WTC11 (cell line): ENCODE results near the gene ZNF506. TPM values are rescaled to one million over a fixed set of nuclear protein-coding genes. Genes with fewer than 3 reads are reported as not detected.

ENCODE experiments used
- ATAC-seq: fragments of 200-7000 bp; cut with Tn5 transposase; 2 replicates; pipeline ENCODE4 v1.10.0; 2021; ENCODE audit warnings: mild to moderate bottlenecking, moderate library complexity
- CTCF ChIA-PET: fragments of 300-600 bp; sonication (Branson Sonifier 250); formaldehyde crosslinking; loops from one replicate; lab custom pipeline; 2021; ENCODE audit warnings: antibody characterized with exemption; lab: Charles Lee
- POLR2A ChIA-PET: fragments of 350-600 bp; sonication (Branson Sonifier 250); formaldehyde crosslinking; loops from one replicate; lab custom pipeline; 2021; ENCODE audit warnings: antibody characterized with exemption; lab: Charles Lee
- DNase-seq: peaks from one replicate; pipeline ENCODE4 v3.0.0; 2021; ENCODE audit warnings: low spot score
- H3K27ac Mint-ChIP-seq: 2 replicates; pipeline ENCODE4 v1.8.0; 2021; ENCODE audit warnings: mixed read lengths
- H3K27me3 Mint-ChIP-seq: 2 replicates; pipeline ENCODE4 v1.8.0; 2021; ENCODE audit warnings: low read depth, mild to moderate bottlenecking, moderate library complexity, mixed read lengths
- H3K36me3 Mint-ChIP-seq: 2 replicates; pipeline ENCODE4 v1.8.0; 2021; ENCODE audit warnings: mixed read lengths
- H3K4me1 Mint-ChIP-seq: 2 replicates; pipeline ENCODE4 v1.8.0; 2022; ENCODE audit warnings: mixed read lengths
- H3K4me3 Mint-ChIP-seq: 2 replicates; pipeline ENCODE4 v1.8.0; 2021; ENCODE audit warnings: mild to moderate bottlenecking, moderate library complexity, mixed read lengths
- H3K9me3 Mint-ChIP-seq: 2 replicates; pipeline ENCODE4 v1.8.0; 2021; ENCODE audit warnings: mixed read lengths
- ARID4B ChIP-seq: sonication (generic); formaldehyde crosslinking; IDR thresholded peaks from 2 replicates; pipeline ENCODE4 v1.8.0; 2023; ENCODE audit warnings: missing genetic modification reagents, mild to moderate bottlenecking, borderline replicate concordance
- ATF3 ChIP-seq: sonication (generic); formaldehyde crosslinking; conservative IDR thresholded peaks from 2 replicates; pipeline ENCODE4 v1.8.1; 2022; ENCODE audit warnings: mild to moderate bottlenecking, missing genetic modification reagents
- E2F1 ChIP-seq: sonication (generic); formaldehyde crosslinking; IDR thresholded peaks from 2 replicates; pipeline ENCODE4 v1.8.0; 2022; ENCODE audit warnings: mild to moderate bottlenecking, missing genetic modification reagents
- E2F4 ChIP-seq: sonication (generic); formaldehyde crosslinking; IDR thresholded peaks from 2 replicates; pipeline ENCODE4 v1.8.1; 2022; ENCODE audit warnings: low read depth, mild to moderate bottlenecking, moderate library complexity, missing genetic modification reagents, borderline replicate concordance
- ELF4 ChIP-seq: sonication (generic); formaldehyde crosslinking; IDR thresholded peaks from 2 replicates; pipeline ENCODE4 v1.8.1; 2022; ENCODE audit warnings: low read depth, mild to moderate bottlenecking, moderate library complexity, missing genetic modification reagents
- ERG ChIP-seq: fragments of 250-450 bp; sonication (Bioruptor Pico); IDR thresholded peaks from 2 replicates; pipeline ENCODE4 v1.8.0; 2021; ENCODE audit warnings: mild to moderate bottlenecking
- ETV6 ChIP-seq: sonication (generic); formaldehyde crosslinking; IDR thresholded peaks from 2 replicates; pipeline ENCODE4 v1.8.1; 2022; ENCODE audit warnings: mild to moderate bottlenecking, missing genetic modification reagents
- FOXJ3 ChIP-seq: sonication (generic); formaldehyde crosslinking; IDR thresholded peaks from 2 replicates; pipeline ENCODE4 v1.9.0; 2021; ENCODE audit warnings: missing genetic modification reagents, mild to moderate bottlenecking, borderline replicate concordance
- GTF2I ChIP-seq: fragments of 250-450 bp; sonication (Bioruptor Pico); conservative IDR thresholded peaks from 2 replicates; pipeline ENCODE4 v1.4.0; 2021; ENCODE audit warnings: mild to moderate bottlenecking
- HMGA2 ChIP-seq: fragments of 250-450 bp; sonication (Bioruptor Pico); IDR thresholded peaks from 2 replicates; pipeline ENCODE4 v1.4.0; 2021; ENCODE audit warnings: mild to moderate bottlenecking, moderate library complexity
- MAX ChIP-seq: sonication (generic); formaldehyde crosslinking; IDR thresholded peaks from 2 replicates; pipeline ENCODE4 v1.8.0; 2022; ENCODE audit warnings: mild to moderate bottlenecking, missing genetic modification reagents
- NFATC4 ChIP-seq: fragments of 250-450 bp; sonication (Bioruptor Pico); IDR thresholded peaks from 2 replicates; pipeline ENCODE4 v1.9.0; 2021; ENCODE audit warnings: mild to moderate bottlenecking
- NFYB ChIP-seq: sonication (generic); formaldehyde crosslinking; conservative IDR thresholded peaks from 2 replicates; pipeline ENCODE4 v1.8.0; 2022; ENCODE audit warnings: low read depth, missing genetic modification reagents
- PREB ChIP-seq: sonication (generic); formaldehyde crosslinking; IDR thresholded peaks from 2 replicates; pipeline ENCODE4 v1.8.1; 2022; ENCODE audit warnings: mild to moderate bottlenecking, missing genetic modification reagents, moderate library complexity, borderline replicate concordance
- RELA ChIP-seq: sonication (generic); formaldehyde crosslinking; IDR thresholded peaks from 2 replicates; pipeline ENCODE4 v1.8.1; 2022; ENCODE audit warnings: missing genetic modification reagents, mild to moderate bottlenecking, borderline replicate concordance
- ZNF512 ChIP-seq: sonication (generic); formaldehyde crosslinking; IDR thresholded peaks from 2 replicates; pipeline ENCODE4 v1.8.1; 2022; ENCODE audit warnings: missing genetic modification reagents, borderline replicate concordance
- ZNF532 ChIP-seq: fragments of 250-450 bp; sonication (Bioruptor Pico); IDR thresholded peaks from 2 replicates; pipeline ENCODE4 v1.9.0; 2021; ENCODE audit warnings: mild to moderate bottlenecking, borderline replicate concordance
- ZNF671 ChIP-seq: fragments of 250-450 bp; sonication (Bioruptor Pico); IDR thresholded peaks from 2 replicates; pipeline ENCODE4 v1.8.0; 2021; ENCODE audit warnings: mild to moderate bottlenecking
- total RNA-seq: library from RNA; stranded (reverse); gene quantifications from 3 replicates; pipeline ENCODE4 v1.2.3, GENCODE V29; 2021

ZNF506 gene
- total RNA-seq, 1 experiment from 2014 or later, result 20.8 TPM

GRCh38 chr19:19776206-19777008, 45.1 kb downstream of the ZNF506 start:
- ChIA-PET CTCF (interaction anchor here (0.6 to 1.8 kb wide), 14 partner anchors 10 to 224 kb away, joined by 3 to 12 read pairs (median 6); partner anchors contain the start of genes ZNF101, ZNF14 and ZNF506), POLR2A (interaction anchor here (0.6 to 2.5 kb wide), 15 partner anchors 13 to 180 kb away, joined by 3 to 22 read pairs (median 6); partner anchors contain the start of genes ZNF14, ZNF253, ZNF506 and ZNF93)
- DNase-seq (peak; percentile 99), ATAC-seq (peak; percentile 96)
- H3K4me1 Mint-ChIP-seq, result peaks cover 25% of the 10 kb centered on the region
- peak overlapping the region; percentile 95 for H3K27ac Mint-ChIP-seq
- peak overlapping the region; percentile 98 for H3K4me3 Mint-ChIP-seq
- H3K36me3 Mint-ChIP-seq, result peaks cover 15% of the 10 kb centered on the region
- H3K9me3 Mint-ChIP-seq, result no peaks in the 10 kb centered on the region
- H3K27me3 Mint-ChIP-seq, result no peaks in the 10 kb centered on the region
- TF ChIP-seq NFYB (no peak), E2F4 (CRISPR knock-in tag) (no peak), ATF3 (CRISPR knock-in tag) (no peak), ZNF512 (CRISPR knock-in tag) (no peak), ETV6 (peak; percentile 66; the same call in 1 of the 2 replicates), E2F1 (CRISPR knock-in tag) (no peak), ZNF671 (no peak), FOXJ3 (CRISPR knock-in tag) (no peak), HMGA2 (no peak), NFATC4 (CRISPR knock-in tag) (no peak), ELF4 (no peak), PREB (CRISPR knock-in tag) (no peak), GTF2I (CRISPR knock-in tag) (no peak), ERG (CRISPR knock-in tag) (no peak), ZNF532 (CRISPR knock-in tag) (no peak), ARID4B (CRISPR knock-in tag) (peak; percentile 13; the same call in 1 of the 2 replicates), MAX (CRISPR knock-in tag) (peak; percentile 74; the same call in 1 of the 2 replicates), RELA (CRISPR knock-in tag) (no peak)
